Astrocyte (in vitro differentiated cells and primary cell): ENCODE results near the gene CTXN3. TPM values are rescaled to one million over a fixed set of nuclear protein-coding genes. Genes with fewer than 3 reads are reported as not detected.

Experiments used
- DNase-seq: peaks from one replicate; pipeline ENCODE4 v3.0.0-alpha.2; 2010; ENCODE audit warnings: low read depth
- FAIRE-seq: peaks from 2 replicates; lab custom pipeline; 2011; peaks lifted over from hg19 to GRCh38; lab: Jason Lieb, UNC
- H2AFZ ChIP-seq: 2 replicates; pipeline ENCODE4 v1.6.0; 2012; ENCODE audit warnings: low read depth, low read length, inconsistent platforms
- H3K27ac ChIP-seq: 2 replicates; pipeline ENCODE4 v1.5.1; 2011; ENCODE audit warnings: low read depth, low read length, inconsistent platforms
- H3K27me3 ChIP-seq: 2 replicates; pipeline ENCODE4 v1.6.0; 2011; ENCODE audit warnings: low read length, inconsistent platforms; ENCODE audit not compliant: insufficient read depth
- H3K36me3 ChIP-seq: 2 replicates; pipeline ENCODE4 v1.5.1; 2011; ENCODE audit warnings: low read length, inconsistent platforms; ENCODE audit not compliant: insufficient read depth
- H3K4me1 ChIP-seq: 2 replicates; pipeline ENCODE4 v1.5.1; 2011; ENCODE audit warnings: low read length, inconsistent platforms; ENCODE audit not compliant: insufficient read depth
- H3K4me2 ChIP-seq: 2 replicates; pipeline ENCODE4 v1.6.0; 2012; ENCODE audit warnings: low read length, inconsistent platforms
- H3K4me3 ChIP-seq: 2 replicates; pipeline ENCODE4 v1.5.1; 2011; ENCODE audit warnings: low read depth, mild to moderate bottlenecking, low read length, inconsistent platforms; ENCODE audit not compliant: insufficient read depth
- H3K79me2 ChIP-seq: 2 replicates; pipeline ENCODE4 v1.6.0; 2012; ENCODE audit warnings: mild to moderate bottlenecking, low read length, inconsistent platforms; ENCODE audit not compliant: insufficient read depth
- H3K9ac ChIP-seq: 2 replicates; pipeline ENCODE4 v1.6.0; 2012; ENCODE audit warnings: mild to moderate bottlenecking, low read length, inconsistent platforms
- H3K9me3 ChIP-seq: 2 replicates; pipeline ENCODE4 v1.5.1; 2012; ENCODE audit warnings: low read depth, mild to moderate bottlenecking, low read length, inconsistent platforms; ENCODE audit not compliant: insufficient read depth
- H4K20me1 ChIP-seq: 2 replicates; pipeline ENCODE4 v1.6.0; 2012; ENCODE audit warnings: low read length, inconsistent platforms; ENCODE audit not compliant: insufficient read depth
- H3K27ac Mint-ChIP-seq: one replicate; pipeline ENCODE4 v1.8.0; 2021; ENCODE audit warnings: mild to moderate bottlenecking, mixed read lengths; ENCODE audit not compliant: unreplicated experiment
- H3K27me3 Mint-ChIP-seq: one replicate; pipeline ENCODE4 v1.8.0; 2021; ENCODE audit warnings: low read depth, mixed read lengths; ENCODE audit not compliant: unreplicated experiment
- H3K36me3 Mint-ChIP-seq: one replicate; pipeline ENCODE4 v1.8.0; 2021; ENCODE audit warnings: low read depth, mixed read lengths; ENCODE audit not compliant: unreplicated experiment
- H3K4me1 Mint-ChIP-seq: one replicate; pipeline ENCODE4 v1.8.0; 2021; ENCODE audit warnings: low read depth, mixed read lengths; ENCODE audit not compliant: unreplicated experiment
- H3K4me3 Mint-ChIP-seq: one replicate; pipeline ENCODE4 v1.8.0; 2021; ENCODE audit warnings: mild to moderate bottlenecking, moderate library complexity, mixed read lengths; ENCODE audit not compliant: unreplicated experiment
- H3K9me3 Mint-ChIP-seq: one replicate; pipeline ENCODE4 v1.8.0; 2021; ENCODE audit warnings: mild to moderate bottlenecking, mixed read lengths; ENCODE audit not compliant: unreplicated experiment
- EZH2 ChIP-seq: IDR thresholded peaks from 2 replicates; pipeline ENCODE4 v1.6.1; 2012; ENCODE audit warnings: mild to moderate bottlenecking, low read length, inconsistent platforms; ENCODE audit not compliant: insufficient read depth
- total RNA-seq: library from RNA; stranded (reverse); gene quantifications from 2 replicates; pipeline ENCODE4 v1.2.1, GENCODE V29; 2021
- TF ChIP-seq, protein P1 (sequence below): IDR thresholded peaks from 2 replicates; pipeline ENCODE4 v1.5.1; 2011; ENCODE audit warnings: low read depth, mild to moderate bottlenecking, inconsistent platforms, low read length, moderate library complexity; ENCODE audit not compliant: insufficient read depth

Gene CTXN3
- total RNA-seq, 1 donor from 2014 or later: not detected

DNA sequence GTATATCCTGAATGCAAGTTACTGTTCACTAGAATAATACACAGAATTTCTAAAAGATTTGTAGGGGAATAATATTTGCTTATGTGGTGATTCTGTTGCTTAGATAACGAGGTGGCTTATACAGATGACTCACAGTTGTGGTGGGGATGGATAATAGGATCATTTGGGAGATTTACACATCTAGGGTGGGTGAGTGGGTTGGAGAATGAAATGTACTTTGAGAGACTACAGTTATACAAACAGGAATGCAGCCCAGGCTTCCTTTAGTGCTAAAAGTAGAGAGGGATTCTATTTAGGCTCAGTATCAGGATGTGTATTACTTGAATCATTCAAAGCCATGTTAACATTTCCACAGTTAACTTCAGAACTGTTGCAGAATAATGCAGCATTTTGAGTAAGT, 1.8 kb downstream of the CTXN3 start:
- H3K36me3 Mint-ChIP-seq: no peaks in the 10 kb centered on the region
- no peak overlapping the region for H3K4me3 Mint-ChIP-seq
- Histone ChIP-seq H3K27ac (no peak overlapping the region), H3K4me1 (peaks cover 13% of the 10 kb centered on the region), H3K79me2 (no peaks in the 10 kb centered on the region), H2AFZ (no peak overlapping the region), H3K9me3 (no peaks in the 10 kb centered on the region), H4K20me1 (no peaks in the 10 kb centered on the region), H3K27me3 (peaks cover 10% of the 10 kb centered on the region), H3K4me3 (no peak overlapping the region), H3K9ac (no peak overlapping the region), H3K4me2 (no peak overlapping the region), H3K36me3 (no peaks in the 10 kb centered on the region)
- H3K4me1 Mint-ChIP-seq: peaks cover 17% of the 10 kb centered on the region
- no peak for TF ChIP-seq EZH2
- TF ChIP-seq, protein P1, sequence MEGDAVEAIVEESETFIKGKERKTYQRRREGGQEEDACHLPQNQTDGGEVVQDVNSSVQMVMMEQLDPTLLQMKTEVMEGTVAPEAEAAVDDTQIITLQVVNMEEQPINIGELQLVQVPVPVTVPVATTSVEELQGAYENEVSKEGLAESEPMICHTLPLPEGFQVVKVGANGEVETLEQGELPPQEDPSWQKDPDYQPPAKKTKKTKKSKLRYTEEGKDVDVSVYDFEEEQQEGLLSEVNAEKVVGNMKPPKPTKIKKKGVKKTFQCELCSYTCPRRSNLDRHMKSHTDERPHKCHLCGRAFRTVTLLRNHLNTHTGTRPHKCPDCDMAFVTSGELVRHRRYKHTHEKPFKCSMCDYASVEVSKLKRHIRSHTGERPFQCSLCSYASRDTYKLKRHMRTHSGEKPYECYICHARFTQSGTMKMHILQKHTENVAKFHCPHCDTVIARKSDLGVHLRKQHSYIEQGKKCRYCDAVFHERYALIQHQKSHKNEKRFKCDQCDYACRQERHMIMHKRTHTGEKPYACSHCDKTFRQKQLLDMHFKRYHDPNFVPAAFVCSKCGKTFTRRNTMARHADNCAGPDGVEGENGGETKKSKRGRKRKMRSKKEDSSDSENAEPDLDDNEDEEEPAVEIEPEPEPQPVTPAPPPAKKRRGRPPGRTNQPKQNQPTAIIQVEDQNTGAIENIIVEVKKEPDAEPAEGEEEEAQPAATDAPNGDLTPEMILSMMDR: no peak
- H3K27me3 Mint-ChIP-seq: no peaks in the 10 kb centered on the region
- DNase-seq (peak; percentile 80), FAIRE-seq (no peak)
- no peaks in the 10 kb centered on the region for H3K9me3 Mint-ChIP-seq
- peak overlapping the region; percentile 78 for H3K27ac Mint-ChIP-seq

DNA sequence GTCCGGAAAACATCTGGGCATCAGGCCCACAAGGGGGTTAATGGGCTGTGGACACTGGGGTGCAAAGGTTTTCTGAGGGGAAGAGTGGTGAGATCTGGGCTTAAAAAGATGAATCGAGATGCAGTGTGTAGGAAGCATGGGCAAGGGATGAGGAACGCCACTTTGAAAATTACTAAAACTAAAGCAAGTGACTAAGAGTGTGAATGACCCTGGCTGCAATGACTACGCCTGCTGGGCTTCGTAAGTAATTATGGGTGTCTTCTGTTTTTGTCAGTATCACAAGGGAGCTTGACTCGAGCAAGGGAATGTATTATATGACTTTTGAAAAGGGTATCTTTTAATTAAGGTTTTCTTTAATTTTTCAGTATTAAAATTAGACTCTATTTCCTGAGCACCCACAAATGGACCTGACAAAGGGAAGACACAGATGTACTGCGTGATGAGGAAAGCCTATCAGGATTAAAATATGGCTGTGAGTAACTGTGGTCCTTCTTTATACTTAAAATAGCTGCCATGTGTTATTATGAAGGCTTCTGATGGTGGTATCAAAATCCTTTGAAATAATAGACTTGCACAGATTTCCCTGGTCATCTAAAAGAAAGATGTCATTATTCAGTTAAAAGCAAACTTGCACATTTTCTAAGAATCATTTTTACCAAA, 4.2 kb downstream of the CTXN3 start:
- Histone ChIP-seq H3K9me3 (no peaks in the 10 kb centered on the region), H4K20me1 (no peaks in the 10 kb centered on the region), H3K4me2 (no peak overlapping the region), H3K27ac (no peak overlapping the region), H3K4me3 (no peak overlapping the region), H3K79me2 (no peaks in the 10 kb centered on the region), H3K27me3 (peaks cover 10% of the 10 kb centered on the region), H3K4me1 (peaks cover 13% of the 10 kb centered on the region), H3K36me3 (no peaks in the 10 kb centered on the region), H2AFZ (no peak overlapping the region), H3K9ac (no peak overlapping the region)
- Mint-ChIP-seq H3K27me3 (peaks cover 1% of the 10 kb centered on the region), H3K9me3 (no peaks in the 10 kb centered on the region), H3K36me3 (no peaks in the 10 kb centered on the region), H3K27ac (no peak overlapping the region), H3K4me1 (peaks cover 17% of the 10 kb centered on the region), H3K4me3 (no peak overlapping the region)
- DNase-seq: no peak
- TF ChIP-seq, protein P1: no peak
- no peak for TF ChIP-seq EZH2
- no peak for FAIRE-seq

DNA sequence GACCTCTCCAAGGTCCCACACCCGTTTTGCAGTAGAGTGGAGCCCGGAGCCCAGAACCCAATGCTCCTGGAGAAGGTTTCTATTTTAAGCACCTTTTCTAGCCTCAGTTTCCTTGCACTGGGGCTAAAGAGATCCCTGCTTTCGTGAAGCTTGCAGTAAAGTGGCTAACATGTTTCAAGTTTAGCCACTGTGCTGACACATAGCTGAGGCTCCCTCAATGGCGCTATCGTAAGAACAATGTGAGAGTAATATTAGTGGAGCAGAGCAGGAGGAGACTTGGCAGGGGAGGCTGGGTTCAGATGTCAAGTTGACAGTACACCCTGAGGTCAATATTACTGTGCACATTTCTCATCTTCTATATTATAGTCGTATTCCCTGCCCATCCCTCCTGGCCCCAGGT, 7.9 kb downstream of the CTXN3 start:
- no peak for FAIRE-seq
- Histone ChIP-seq H3K4me3 (no peak overlapping the region), H3K9ac (no peak overlapping the region), H3K4me1 (no peaks in the 10 kb centered on the region), H4K20me1 (no peaks in the 10 kb centered on the region), H2AFZ (no peak overlapping the region), H3K36me3 (no peaks in the 10 kb centered on the region), H3K4me2 (no peak overlapping the region), H3K9me3 (no peaks in the 10 kb centered on the region), H3K27ac (no peak overlapping the region), H3K27me3 (no peaks in the 10 kb centered on the region), H3K79me2 (no peaks in the 10 kb centered on the region)
- peaks cover 1% of the 10 kb centered on the region for H3K27me3 Mint-ChIP-seq
- TF ChIP-seq, protein P1: no peak
- no peak for TF ChIP-seq EZH2
- no peaks in the 10 kb centered on the region for H3K9me3 Mint-ChIP-seq
- no peak overlapping the region for H3K27ac Mint-ChIP-seq
- H3K36me3 Mint-ChIP-seq: no peaks in the 10 kb centered on the region
- H3K4me1 Mint-ChIP-seq: peaks cover 3% of the 10 kb centered on the region
- DNase-seq: no peak
- no peak overlapping the region for H3K4me3 Mint-ChIP-seq
